IMR-90 (cell line): ENCODE measurements around the gene GALNT13.

Experiments used
- BHLHE40 ChIP-seq: fragments of 150-350 bp; IDR thresholded peaks from 2 replicates; pipeline ENCODE4 v1.6.1; 2016; ENCODE audit warnings: mild to moderate bottlenecking, low read depth, low read length
- CEBPB ChIP-seq: IDR thresholded peaks from 2 replicates; pipeline ENCODE4 v1.6.1; 2012; ENCODE audit warnings: low read depth, low read length, improper control_type of control experiment
- CHD1 ChIP-seq: IDR thresholded peaks from 2 replicates; pipeline ENCODE4 v1.6.1; 2012; ENCODE audit warnings: low read depth, low read length, improper control_type of control experiment
- FOS ChIP-seq: fragments of 150-350 bp; IDR thresholded peaks from 2 replicates; pipeline ENCODE4 v1.6.1; 2016; ENCODE audit warnings: low read depth, low read length
- MAFK ChIP-seq: IDR thresholded peaks from 2 replicates; pipeline ENCODE4 v1.6.1; 2012; ENCODE audit warnings: low read depth, low read length, improper control_type of control experiment
- MAZ ChIP-seq: IDR thresholded peaks from 2 replicates; pipeline ENCODE4 v1.6.1; 2012; ENCODE audit warnings: low read depth, mild to moderate bottlenecking, low read length, improper control_type of control experiment, moderate library complexity, borderline replicate concordance
- NFE2L2 ChIP-seq: fragments of 150-350 bp; IDR thresholded peaks from 2 replicates; pipeline ENCODE4 v1.6.1; 2016; ENCODE audit warnings: low read depth, mild to moderate bottlenecking, low read length
- POLR2A ChIP-seq: IDR thresholded peaks from 2 replicates; pipeline ENCODE4 v1.6.1; 2012; ENCODE audit warnings: mild to moderate bottlenecking, low read depth, low read length
- RAD21 ChIP-seq: IDR thresholded peaks from 2 replicates; pipeline ENCODE4 v1.6.1; 2012; ENCODE audit warnings: low read length, improper control_type of control experiment
- TF ChIP-seq, protein P1 (sequence below): conservative IDR thresholded peaks from 2 replicates; pipeline ENCODE4 v1.5.1; 2012; ENCODE audit warnings: mild to moderate bottlenecking, low read depth, low read length, improper control_type of control experiment

DNA sequence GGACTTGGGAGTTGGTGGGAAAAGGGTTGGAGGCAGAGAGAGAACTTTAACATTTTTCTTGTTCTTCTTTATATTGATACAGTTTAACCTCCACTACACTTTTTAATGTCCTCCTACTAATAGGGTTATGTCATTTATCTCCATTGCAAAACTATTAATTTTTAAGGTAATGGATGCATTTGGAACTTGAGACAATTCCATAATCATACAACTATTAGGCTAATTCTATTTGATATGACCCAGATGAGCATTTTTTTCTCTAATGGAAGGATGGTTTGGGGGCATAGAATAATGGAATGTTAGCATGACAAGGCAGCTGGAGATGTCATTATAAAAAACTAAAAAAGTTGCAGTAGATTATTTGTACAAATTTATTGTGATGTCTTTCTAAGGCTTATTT lies 587.6 kb downstream of the GALNT13 start:
- TF ChIP-seq POLR2A, result no peak
- TF ChIP-seq, protein P1, sequence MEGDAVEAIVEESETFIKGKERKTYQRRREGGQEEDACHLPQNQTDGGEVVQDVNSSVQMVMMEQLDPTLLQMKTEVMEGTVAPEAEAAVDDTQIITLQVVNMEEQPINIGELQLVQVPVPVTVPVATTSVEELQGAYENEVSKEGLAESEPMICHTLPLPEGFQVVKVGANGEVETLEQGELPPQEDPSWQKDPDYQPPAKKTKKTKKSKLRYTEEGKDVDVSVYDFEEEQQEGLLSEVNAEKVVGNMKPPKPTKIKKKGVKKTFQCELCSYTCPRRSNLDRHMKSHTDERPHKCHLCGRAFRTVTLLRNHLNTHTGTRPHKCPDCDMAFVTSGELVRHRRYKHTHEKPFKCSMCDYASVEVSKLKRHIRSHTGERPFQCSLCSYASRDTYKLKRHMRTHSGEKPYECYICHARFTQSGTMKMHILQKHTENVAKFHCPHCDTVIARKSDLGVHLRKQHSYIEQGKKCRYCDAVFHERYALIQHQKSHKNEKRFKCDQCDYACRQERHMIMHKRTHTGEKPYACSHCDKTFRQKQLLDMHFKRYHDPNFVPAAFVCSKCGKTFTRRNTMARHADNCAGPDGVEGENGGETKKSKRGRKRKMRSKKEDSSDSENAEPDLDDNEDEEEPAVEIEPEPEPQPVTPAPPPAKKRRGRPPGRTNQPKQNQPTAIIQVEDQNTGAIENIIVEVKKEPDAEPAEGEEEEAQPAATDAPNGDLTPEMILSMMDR, result no peak
- no peak for TF ChIP-seq BHLHE40
- TF ChIP-seq FOS, result no peak
- TF ChIP-seq MAFK, result no peak
- no peak for TF ChIP-seq MAZ
- no peak for TF ChIP-seq CEBPB
- TF ChIP-seq NFE2L2, result no peak
- no peak for TF ChIP-seq RAD21
- no peak for TF ChIP-seq CHD1
